HFFc6 (cell line): ENCODE results near the gene RS1. TPM values are rescaled to one million over a fixed set of nuclear protein-coding genes. Genes with fewer than 3 reads are reported as not detected.

Experiments used
- DNase-seq: peaks from one replicate; pipeline ENCODE4 v3.0.0-alpha.2; 2018
- H3K27ac Mint-ChIP-seq: 2 replicates; pipeline ENCODE4 v1.8.0; 2020; ENCODE audit warnings: mild to moderate bottlenecking, mixed read lengths
- H3K27me3 Mint-ChIP-seq: 2 replicates; pipeline ENCODE4 v1.8.0; 2021; ENCODE audit warnings: mild to moderate bottlenecking, moderate library complexity, mixed read lengths; ENCODE audit not compliant: insufficient read depth
- H3K36me3 Mint-ChIP-seq: 2 replicates; pipeline ENCODE4 v1.8.0; 2021; ENCODE audit warnings: low read depth, mixed read lengths
- H3K4me1 Mint-ChIP-seq: 2 replicates; pipeline ENCODE4 v1.8.0; 2020; ENCODE audit warnings: low read depth, mixed read lengths
- H3K4me3 Mint-ChIP-seq: 2 replicates; pipeline ENCODE4 v1.8.0; 2020; ENCODE audit warnings: mild to moderate bottlenecking, moderate library complexity, mixed read lengths
- H3K9me3 Mint-ChIP-seq: 2 replicates; pipeline ENCODE4 v1.8.0; 2020; ENCODE audit warnings: mild to moderate bottlenecking, mixed read lengths
- total RNA-seq, 6 experiments: library from RNA; stranded (reverse); fragmentation: NEBNext Ultra II Directional; extraction: Animal tissue kit (Norgen Biotek cat#: 25700); gene quantifications; 2 replicates in 1 of 6; 3 replicates in 5 of 6; pipeline ENCODE4 v1.2.3, GENCODE V29; 2021
- TF ChIP-seq, protein P1 (sequence below): fragments of 200-600 bp; sonication (generic); IDR thresholded peaks from 2 replicates; pipeline ENCODE4 v1.5.0; 2021; ENCODE audit warnings: antibody characterized with exemption, mild to moderate bottlenecking

The RS1 gene
- total RNA-seq, 6 experiments from 2014 or later = not detected

DNA sequence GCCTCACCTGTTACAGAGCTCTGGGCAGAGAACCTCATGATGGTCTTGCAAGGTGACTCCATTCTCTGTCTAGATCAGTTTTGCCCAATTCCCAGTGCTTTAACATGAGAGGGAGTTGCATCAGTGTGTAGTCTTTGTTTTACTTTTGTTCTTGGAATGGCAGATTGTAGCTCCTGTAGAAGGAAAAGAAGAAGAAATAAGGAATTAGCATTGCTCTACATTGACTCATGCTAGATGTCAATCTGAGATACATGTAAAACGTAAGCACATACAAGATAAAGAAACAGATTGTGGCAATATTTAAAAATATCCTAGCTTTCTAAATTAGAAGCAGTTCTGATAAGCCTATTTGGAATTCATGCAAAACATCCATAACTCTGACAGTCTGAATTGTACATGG, 19.5 kb upstream of the RS1 start:
- Mint-ChIP-seq H3K4me1 (no peaks in the 10 kb centered on the region), H3K27ac (no peak overlapping the region), H3K36me3 (no peaks in the 10 kb centered on the region), H3K27me3 (peaks cover 14% of the 10 kb centered on the region), H3K9me3 (no peaks in the 10 kb centered on the region), H3K4me3 (no peak overlapping the region)
- DNase-seq = no peak
- TF ChIP-seq, protein P1, sequence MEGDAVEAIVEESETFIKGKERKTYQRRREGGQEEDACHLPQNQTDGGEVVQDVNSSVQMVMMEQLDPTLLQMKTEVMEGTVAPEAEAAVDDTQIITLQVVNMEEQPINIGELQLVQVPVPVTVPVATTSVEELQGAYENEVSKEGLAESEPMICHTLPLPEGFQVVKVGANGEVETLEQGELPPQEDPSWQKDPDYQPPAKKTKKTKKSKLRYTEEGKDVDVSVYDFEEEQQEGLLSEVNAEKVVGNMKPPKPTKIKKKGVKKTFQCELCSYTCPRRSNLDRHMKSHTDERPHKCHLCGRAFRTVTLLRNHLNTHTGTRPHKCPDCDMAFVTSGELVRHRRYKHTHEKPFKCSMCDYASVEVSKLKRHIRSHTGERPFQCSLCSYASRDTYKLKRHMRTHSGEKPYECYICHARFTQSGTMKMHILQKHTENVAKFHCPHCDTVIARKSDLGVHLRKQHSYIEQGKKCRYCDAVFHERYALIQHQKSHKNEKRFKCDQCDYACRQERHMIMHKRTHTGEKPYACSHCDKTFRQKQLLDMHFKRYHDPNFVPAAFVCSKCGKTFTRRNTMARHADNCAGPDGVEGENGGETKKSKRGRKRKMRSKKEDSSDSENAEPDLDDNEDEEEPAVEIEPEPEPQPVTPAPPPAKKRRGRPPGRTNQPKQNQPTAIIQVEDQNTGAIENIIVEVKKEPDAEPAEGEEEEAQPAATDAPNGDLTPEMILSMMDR = no peak

DNA sequence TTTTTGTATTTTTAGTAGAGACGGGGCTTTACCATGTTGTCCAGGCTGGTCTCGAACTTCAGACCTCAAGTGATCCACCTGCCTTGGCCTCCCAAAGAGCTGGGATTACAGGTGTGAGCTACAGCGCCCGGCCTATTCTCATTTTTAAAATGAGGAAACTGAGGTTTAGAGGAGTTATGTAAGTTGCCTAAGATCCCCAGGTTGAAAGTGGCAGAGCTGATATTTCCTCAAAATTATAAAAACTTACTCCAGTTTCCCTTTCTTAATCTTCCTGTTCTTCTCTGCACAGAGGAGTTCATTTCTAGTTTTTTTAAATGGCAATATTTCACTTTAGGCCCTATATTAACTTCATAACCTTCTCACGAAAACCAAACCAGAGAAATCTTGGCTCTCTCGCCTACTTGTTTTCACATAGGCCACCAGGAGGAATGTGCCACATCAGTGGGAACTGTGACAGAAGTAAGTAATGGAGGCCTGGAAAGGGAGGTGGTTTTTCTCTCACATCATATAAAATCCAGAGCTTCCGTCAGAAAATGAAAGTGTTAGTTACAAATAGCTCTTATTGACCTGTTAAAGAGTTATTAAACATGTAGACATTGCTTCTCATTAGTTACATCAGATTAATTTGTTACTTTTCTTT, 16.1 kb upstream of the RS1 start:
- Mint-ChIP-seq H3K27me3 (peaks cover 14% of the 10 kb centered on the region), H3K36me3 (no peaks in the 10 kb centered on the region), H3K4me1 (no peaks in the 10 kb centered on the region), H3K9me3 (no peaks in the 10 kb centered on the region), H3K4me3 (no peak overlapping the region), H3K27ac (no peak overlapping the region)
- TF ChIP-seq, protein P1 = no peak
- no peak for DNase-seq

GRCh38 chrX:18682979-18683387, 11.1 kb upstream of the RS1 start:
- Mint-ChIP-seq H3K4me1 (no peaks in the 10 kb centered on the region), H3K27me3 (peaks cover 13% of the 10 kb centered on the region), H3K36me3 (no peaks in the 10 kb centered on the region), H3K9me3 (no peaks in the 10 kb centered on the region), H3K4me3 (no peak overlapping the region), H3K27ac (no peak overlapping the region)
- TF ChIP-seq, protein P1 = no peak
- DNase-seq = no peak

DNA sequence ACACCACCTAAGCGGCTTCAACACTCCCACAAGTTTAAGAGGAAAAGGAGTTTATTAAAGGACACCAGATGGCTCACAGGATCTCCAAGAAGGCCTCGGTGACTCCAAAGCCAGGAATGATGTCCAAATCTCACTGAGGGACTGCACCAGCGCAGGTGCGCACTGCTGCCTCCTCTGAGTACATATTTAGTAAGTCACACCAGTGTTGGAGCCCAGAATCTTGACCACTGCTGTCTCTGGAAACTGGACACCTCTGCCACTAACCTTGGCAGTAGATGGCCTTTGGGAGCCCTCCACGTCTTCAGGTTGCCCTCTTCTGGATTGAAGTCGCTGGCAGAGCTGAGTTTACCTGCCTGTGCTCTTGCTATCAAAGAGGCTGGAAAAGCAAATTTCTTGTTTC, 10.1 kb upstream of the RS1 start:
- no peak for DNase-seq
- TF ChIP-seq, protein P1 = no peak
- H3K27me3 Mint-ChIP-seq = peaks cover 13% of the 10 kb centered on the region
- no peak overlapping the region for H3K4me3 Mint-ChIP-seq
- H3K4me1 Mint-ChIP-seq = no peaks in the 10 kb centered on the region
- no peaks in the 10 kb centered on the region for H3K9me3 Mint-ChIP-seq
- H3K36me3 Mint-ChIP-seq = no peaks in the 10 kb centered on the region
- H3K27ac Mint-ChIP-seq = no peak overlapping the region

GRCh38 chrX:18677161-18677869, 5.4 kb upstream of the RS1 start:
- H3K4me1 Mint-ChIP-seq = no peaks in the 10 kb centered on the region
- no peak for DNase-seq
- H3K9me3 Mint-ChIP-seq = no peaks in the 10 kb centered on the region
- H3K27me3 Mint-ChIP-seq = peaks cover 11% of the 10 kb centered on the region
- no peak overlapping the region for H3K4me3 Mint-ChIP-seq
- no peak overlapping the region for H3K27ac Mint-ChIP-seq
- TF ChIP-seq, protein P1 = no peak
- H3K36me3 Mint-ChIP-seq = no peaks in the 10 kb centered on the region
